Motor neuron (in vitro differentiated cells): Measurements from ENCODE around the gene ZCWPW2. TPM values are rescaled to one million over a fixed set of nuclear protein-coding genes. Genes with fewer than 3 reads are reported as not detected.
A peak's percentile ranks its signal among the peaks of the same experiment; 100 is the strongest.

Experiments used
- ATAC-seq, 8 experiments: fragments of 200-7000 bp; cut with Tn5 transposase; replicated peaks in 6 of 8; 2 replicates each; pipeline ENCODE4 v1.8.0; 2021; ENCODE audit warnings: mild to moderate bottlenecking in 8 of 8, moderate library complexity in 8 of 8
- H3K27ac ChIP-seq, 2 donors: fragments of 250-450 bp; sonication (Bioruptor Pico); 2 replicates each; pipeline ENCODE4 v1.9.0; 2021; ENCODE audit warnings: antibody characterized with exemption in 2 of 2, mild to moderate bottlenecking in 2 of 2, moderate library complexity in 1 of 2
- H3K4me1 ChIP-seq, 2 donors: fragments of 250-450 bp; sonication (Bioruptor Pico); replicated peaks in 1 of 2; 2 replicates each; pipeline ENCODE4 v1.6.1; 2021; ENCODE audit warnings: antibody characterized with exemption in 2 of 2, mild to moderate bottlenecking in 2 of 2, moderate library complexity in 1 of 2
- H3K4me3 ChIP-seq, 5 donors: fragments of 250-450 bp; sonication (Bioruptor Pico); 2 replicates each; pipeline ENCODE4 v1.9.0; 2021; ENCODE audit warnings: antibody characterized with exemption in 5 of 5, mild to moderate bottlenecking in 5 of 5, moderate library complexity in 4 of 5
- WGBS, 10 experiments: fragments of 450-650 bp; shearing (Covaris generic); methylation state at CpG; one replicate each; pipeline ENCODE4 v1.0.0; 2022; 5-methylcytosine and 5-hydroxymethylcytosine counted together
- in situ Hi-C, 9 experiments: fragments of 400-800 bp; cut with MboI; loops; one replicate each; pipeline ENCODE4 v1.15.0; 2021; ENCODE audit warnings: low sequenced_read_pairs in 9 of 9, low pct_unique_long_range_greater_than_20kb in 2 of 9; ENCODE audit not compliant: unreplicated experiment in 9 of 9
- total RNA-seq, 8 experiments: library from RNA; unstranded; fragments of 300-600 nt; gene quantifications; 2 replicates each; pipeline versions ENCODE4 v1.2.3 to v1.2.4, GENCODE V29; 2022

The ZCWPW2 gene
- total RNA-seq, 8 experiments from 2014 or later, result 0.21 to 2.1 (median 0.88) TPM

DNA sequence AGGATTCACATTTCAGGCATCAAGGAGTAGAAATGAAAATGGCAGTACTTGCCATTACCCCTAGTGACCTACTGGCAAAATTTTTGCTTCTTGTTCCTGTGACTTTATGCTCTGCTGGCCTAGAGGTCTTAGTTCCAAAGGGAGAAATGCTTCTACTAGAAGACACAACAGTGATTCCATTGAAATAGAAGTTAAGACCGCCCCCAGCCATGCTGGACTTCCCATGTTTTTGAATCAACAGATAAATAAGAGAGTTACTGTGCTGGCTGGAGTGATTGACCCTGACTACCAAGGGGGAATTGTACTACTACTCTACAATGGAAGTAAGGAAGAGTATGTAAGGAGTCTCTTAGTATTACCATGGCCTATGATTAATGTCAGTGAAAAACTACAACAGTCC is 196.3 kb downstream of the ZCWPW2 start:
- H3K4me1 ChIP-seq, result no peaks in the 10 kb centered on the region

DNA sequence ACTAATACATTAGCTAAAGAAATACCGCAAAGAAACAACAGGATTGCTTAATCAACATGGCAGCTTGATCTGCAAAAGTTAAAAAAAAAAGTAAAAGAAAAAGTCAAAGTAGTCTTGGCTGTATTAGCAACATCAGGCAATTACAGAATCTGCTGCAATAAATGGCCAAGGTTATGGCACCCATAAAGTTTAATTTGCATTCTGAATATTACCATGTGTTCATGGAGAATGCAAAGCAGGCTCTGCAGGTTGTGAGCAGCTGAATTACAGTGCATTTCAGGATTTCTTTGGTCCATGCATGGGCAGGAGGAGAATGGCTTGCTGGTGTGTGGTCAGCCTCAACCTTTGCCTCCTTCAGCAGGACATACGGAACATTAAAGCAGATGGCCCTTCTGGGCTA is 199.2 kb downstream of the ZCWPW2 start:
- Histone ChIP-seq H3K27ac (no peak overlapping the region), H3K4me3 (no peak overlapping the region), H3K4me1 (no peaks in the 10 kb centered on the region)
- ATAC-seq, result peak in 4 of 8 experiments; percentile 63 to 73 (median 66)
- 32 to 100% (median 76%) methylated on average over 1 to 2 of the region's 2 CpGs for WGBS, 10 experiments
- in situ Hi-C loops, result no loop called here

More for the DNA sequence above, 196.3 kb downstream of the ZCWPW2 start:
- in situ Hi-C loops, result no loop called here
- Histone ChIP-seq H3K4me3 (no peak overlapping the region), H3K27ac (no peak overlapping the region)
- ATAC-seq, result no peak
- WGBS, 10 experiments, result 80 to 100% (median 86%) methylated on average over 1 of the region's 1 CpG; no CpG with 5 or more reads in 7 of the 10 experiments

DNA sequence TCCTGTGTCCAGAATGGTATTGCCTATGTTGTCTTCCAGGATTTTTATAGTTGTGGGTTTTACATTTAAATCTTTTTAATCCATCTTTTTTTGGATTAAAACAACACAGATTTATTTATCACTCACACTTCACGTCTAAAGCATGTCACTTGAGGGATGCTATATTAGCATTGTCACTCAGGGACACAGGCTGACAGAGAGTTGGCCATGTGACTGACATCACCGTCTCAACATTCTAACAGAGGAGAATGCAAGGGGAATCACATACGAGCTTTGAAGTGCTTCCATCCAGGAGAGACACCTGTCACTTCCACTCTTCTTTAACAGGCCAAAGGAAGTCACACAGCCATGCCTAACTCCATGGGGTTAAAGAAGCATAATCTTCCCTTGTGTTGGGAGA is 204.7 kb downstream of the ZCWPW2 start:
- no peak overlapping the region for H3K4me3 ChIP-seq
- no peaks in the 10 kb centered on the region for H3K4me1 ChIP-seq
- 0 to 100% (median 67%) methylated on average over 1 to 3 of the region's 3 CpGs; no CpG with 5 or more reads in 1 of the 10 experiments for whole genome bisulfite sequencing, 10 experiments
- no peak overlapping the region for H3K27ac ChIP-seq
- no peak for ATAC-seq
- in situ Hi-C loops, result no loop called here

DNA sequence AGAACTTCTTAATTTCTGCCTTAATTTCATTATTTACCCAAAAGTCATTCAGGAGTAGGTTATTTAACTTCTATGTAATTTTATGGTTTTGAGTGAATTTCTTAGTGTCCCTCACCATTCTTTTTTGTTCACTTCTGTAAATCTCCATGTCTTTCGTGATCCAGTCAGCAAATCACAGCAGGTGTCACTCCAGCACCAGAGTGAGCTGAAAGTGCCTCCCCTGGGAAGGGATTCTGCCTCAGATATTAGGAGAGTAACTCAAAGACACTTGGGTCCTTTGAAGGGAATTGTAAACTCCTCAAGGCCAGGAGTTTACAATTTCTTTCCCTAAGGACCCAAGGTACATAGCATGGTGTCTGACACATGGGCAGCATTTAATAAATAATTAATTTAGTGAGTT is 207.7 kb downstream of the ZCWPW2 start:
- H3K4me3 ChIP-seq, result no peak overlapping the region
- in situ Hi-C loops, result no loop called here
- ATAC-seq, result no peak
- H3K27ac ChIP-seq, result no peak overlapping the region
- 0 to 83% (median 50%) methylated on average over 1 of the region's 1 CpG; no CpG with 5 or more reads in 1 of the 10 experiments for WGBS, 10 experiments
- no peaks in the 10 kb centered on the region for H3K4me1 ChIP-seq

DNA sequence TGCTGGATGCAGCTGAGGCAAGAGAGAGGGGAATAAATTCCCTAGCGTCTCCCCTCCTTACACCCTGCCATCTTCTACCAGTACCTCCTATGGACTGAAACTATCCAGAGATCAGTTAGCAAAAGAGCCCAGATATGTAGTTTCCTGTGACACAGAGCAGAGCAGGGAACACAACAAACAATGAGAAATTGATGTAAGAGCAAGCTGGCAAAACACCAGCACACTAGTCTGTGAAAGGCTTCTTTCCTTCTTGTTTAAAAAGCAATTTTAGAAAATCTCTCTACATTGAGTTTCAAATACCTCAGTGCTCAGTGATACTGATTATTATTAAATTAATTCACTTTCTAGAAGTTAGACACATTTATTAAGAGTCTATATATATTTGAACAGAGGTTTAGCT is 215.7 kb downstream of the ZCWPW2 start:
- in situ Hi-C loops, result no loop called here
- WGBS, 10 experiments, result 17 to 100% (median 86%) methylated on average over 1 of the region's 1 CpG; no CpG with 5 or more reads in 5 of the 10 experiments
- Histone ChIP-seq H3K4me3 (no peak overlapping the region), H3K27ac (no peak overlapping the region), H3K4me1 (peaks cover 0 to 2% of the 10 kb centered on the region in 2 donors)
- ATAC-seq, result no peak

DNA sequence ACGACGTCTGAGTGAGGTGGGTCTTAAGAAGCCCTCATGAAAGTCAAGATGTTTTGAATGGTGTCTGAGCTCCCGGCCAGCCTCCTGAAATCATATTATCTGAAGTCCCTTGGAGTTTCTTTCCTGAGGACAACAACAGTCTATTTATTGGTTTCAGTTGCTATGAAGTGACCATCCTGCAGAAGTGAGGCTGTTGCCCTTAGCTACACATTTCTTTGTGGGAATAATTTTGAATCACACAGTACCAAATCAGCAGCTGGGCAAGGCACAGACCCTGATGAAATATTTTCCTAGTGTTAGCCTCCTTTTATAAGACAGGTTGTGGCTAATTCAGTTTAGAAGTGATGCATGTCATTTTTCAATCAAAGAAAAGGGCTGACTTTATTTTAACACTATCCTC is 220.8 kb downstream of the ZCWPW2 start:
- Histone ChIP-seq H3K4me1 (peaks cover 4 to 7% of the 10 kb centered on the region in 2 donors), H3K4me3 (no peak overlapping the region), H3K27ac (no peak overlapping the region)
- WGBS, 10 experiments, result 64 to 88% (median 76%) methylated on average over 1 to 3 of the region's 3 CpGs; no CpG with 5 or more reads in 4 of the 10 experiments
- in situ Hi-C loops, result no loop called here
- ATAC-seq, result peak in 3 of 8 experiments; percentile 40 to 85 (median 41)

DNA sequence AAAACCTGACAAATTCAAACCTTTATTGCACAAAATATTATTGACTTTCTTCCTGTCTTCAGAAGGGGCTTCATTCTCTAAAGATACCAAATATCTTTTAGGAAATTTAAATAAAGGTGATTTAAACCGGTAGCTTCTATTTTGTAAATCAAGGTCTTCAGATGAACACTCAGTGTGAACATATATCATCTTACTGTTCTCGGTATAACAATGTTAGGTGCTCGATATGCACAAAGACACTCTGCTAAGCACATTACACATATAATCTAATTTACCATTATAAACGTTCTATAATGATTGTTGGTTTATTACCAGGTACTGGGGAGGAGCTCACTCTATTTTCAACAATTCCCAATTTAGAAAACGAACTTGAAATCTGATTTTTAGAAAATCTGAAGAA is 225.5 kb downstream of the ZCWPW2 start:
- Histone ChIP-seq H3K4me3 (no peak overlapping the region), H3K27ac (no peak overlapping the region), H3K4me1 (peaks cover 6 to 7% of the 10 kb centered on the region in 2 donors)
- no peak for ATAC-seq
- in situ Hi-C loops, result no loop called here
- 17 to 83% (median 59%) methylated on average over 2 to 5 of the region's 5 CpGs; no CpG with 5 or more reads in 1 of the 10 experiments for WGBS, 10 experiments

DNA sequence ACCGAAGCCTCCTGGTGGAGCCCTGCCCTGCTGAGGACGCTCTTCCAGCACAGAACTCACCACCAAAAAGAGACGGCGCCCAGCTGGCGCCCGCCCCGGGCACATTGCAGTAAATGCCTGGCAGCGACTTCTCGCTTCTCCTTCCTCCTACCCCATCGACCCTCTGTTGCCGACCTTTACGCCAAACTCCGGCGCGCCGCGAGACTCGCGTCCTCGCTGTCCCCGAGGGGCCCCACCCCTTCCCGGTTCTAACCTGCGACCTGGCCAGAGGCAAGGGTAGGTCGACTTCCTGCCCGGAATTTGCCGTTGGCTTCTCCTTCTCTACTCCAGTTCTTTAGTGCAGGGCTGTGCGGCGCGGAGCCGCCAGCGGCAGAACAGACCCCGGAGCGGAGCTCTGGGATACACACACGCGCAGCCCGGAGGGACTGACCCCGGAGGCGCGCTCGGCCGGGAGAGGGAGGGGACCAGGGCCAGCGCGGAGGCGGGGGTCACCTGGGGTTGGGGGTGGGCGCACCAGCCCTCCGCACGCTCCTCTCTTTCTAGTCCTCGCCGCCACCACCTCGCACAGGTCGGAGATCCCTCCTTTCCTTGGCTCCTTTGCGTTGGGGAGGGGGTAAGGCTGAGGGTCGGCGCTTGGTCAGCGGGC is 226.7 kb downstream of the ZCWPW2 start:
- H3K27ac ChIP-seq, result peak overlapping the region; percentile 11 to 46
- ATAC-seq, result peak; percentile 31 to 73 (median 68)
- in situ Hi-C loops, result no loop called here
- peak overlapping the region; percentile 52 to 80 (median 56) for H3K4me3 ChIP-seq
- 0 to 4% (median 0%) methylated on average over 1 to 16 of the region's 55 CpGs; no CpG with 5 or more reads in 1 of the 10 experiments for WGBS, 10 experiments
- peaks cover 0 to 6% of the 10 kb centered on the region in 2 donors for H3K4me1 ChIP-seq

Other genes with a start within 250 kb of the ZCWPW2 start
- 10 to 100 TPM; 16.8 to 36.0 (median 21.9) TPM for gene CMC1, start 107.1 kb upstream of the ZCWPW2 start, total RNA-seq
- 10 to 100 TPM; 45.2 to 95.2 (median 72.3) TPM for gene AZI2, start 103 bp downstream of the ZCWPW2 start, total RNA-seq